Lung (tissue), 12 donors: Measurements from ENCODE around the gene STAG1. TPM values are rescaled to one million over a fixed set of nuclear protein-coding genes. Genes with fewer than 3 reads are reported as not detected.

ENCODE experiments used
- ATAC-seq: fragments of 200-7000 bp; cut with Tn5 transposase; one replicate; pipeline ENCODE4 v1.9.1; 2020; ENCODE audit warnings: moderate number of reproducible peaks; ENCODE audit not compliant: insufficient read depth, low FRiP score
- DNase-seq, 3 donors: peaks; one replicate each; pipeline ENCODE4 v3.0.0-alpha.2; 2013 to 2017
- H3K27ac ChIP-seq, 2 donors: one replicate each; pipeline ENCODE4 v1.5.1; 2013; ENCODE audit warnings: mild to moderate bottlenecking in 2 of 2, moderate library complexity in 2 of 2, control low read depth in 1 of 2, inconsistent platforms in 1 of 2, low read depth in 1 of 2, low read length in 1 of 2
- H3K27me3 ChIP-seq, 3 donors: one replicate each; pipeline ENCODE4 v1.5.1; 2013; ENCODE audit warnings: low read length in 2 of 3; ENCODE audit not compliant: control insufficient read depth in 3 of 3, insufficient read depth in 3 of 3
- H3K36me3 ChIP-seq, 4 donors: one replicate each; pipeline ENCODE4 v1.5.1; 2013; ENCODE audit warnings: low read length in 4 of 4, mild to moderate bottlenecking in 1 of 4, moderate library complexity in 1 of 4; ENCODE audit not compliant: control insufficient read depth in 4 of 4, insufficient read depth in 4 of 4
- H3K4me1 ChIP-seq, 5 donors: one replicate each; pipeline ENCODE4 v1.5.1; 2013; ENCODE audit warnings: low read length in 5 of 5, mild to moderate bottlenecking in 2 of 5, moderate library complexity in 1 of 5; ENCODE audit not compliant: control insufficient read depth in 5 of 5, insufficient read depth in 5 of 5
- H3K4me3 ChIP-seq: one replicate; pipeline ENCODE4 v1.5.1; 2013; ENCODE audit warnings: mild to moderate bottlenecking, control low read depth, moderate library complexity
- H3K9ac ChIP-seq, 2 donors: one replicate each; pipeline ENCODE4 v1.5.1; 2013; ENCODE audit warnings: low read length in 2 of 2, control low read depth in 1 of 2; ENCODE audit not compliant: insufficient read depth in 1 of 2
- H3K9me3 ChIP-seq, 4 donors: one replicate each; pipeline ENCODE4 v1.5.1; 2013; ENCODE audit warnings: low read length in 3 of 4, mild to moderate bottlenecking in 1 of 4, moderate library complexity in 1 of 4; ENCODE audit not compliant: control insufficient read depth in 4 of 4, insufficient read depth in 3 of 4
- WGBS, 2 donors: extraction: QIAGEN DNeasy Blood & Tissue Kit; methylation state at CpG; one replicate each; pipeline ENCODE4 v1.1.7; 2013; 5-methylcytosine and 5-hydroxymethylcytosine counted together
- polyA plus RNA-seq, 2 donors: library from polyadenylated mRNA; stranded (reverse); fragments of 200-250 nt; gene quantifications; one replicate each; pipeline ENCODE4 v1.2.1, GENCODE V29; 2013
- total RNA-seq, 2 donors: library from RNA; depleted of rRNA in 1 of 2; stranded (reverse); fragments of >200 nt in 1 of 2; gene quantifications; one replicate each; pipeline ENCODE4 v1.2.1, GENCODE V29; 2014 to 2021
- TF ChIP-seq, protein P1 (sequence below): IDR thresholded peaks from 2 replicates; pipeline ENCODE4 v1.5.1; 2012; ENCODE audit warnings: mild to moderate bottlenecking; ENCODE audit errors: control extremely low read depth, extremely low read depth
- donor health status: control.
- donor health status: control.
- donor health status: Bipolar disorder and iron deficiency.
- donor health status: healthy.
- donor health status: DM: yes; HTN: yes; CAD: no.

Gene STAG1
- total and polyA plus RNA-seq, 4 donors, result 8.1 to 90.0 (median 20.5) TPM

DNA sequence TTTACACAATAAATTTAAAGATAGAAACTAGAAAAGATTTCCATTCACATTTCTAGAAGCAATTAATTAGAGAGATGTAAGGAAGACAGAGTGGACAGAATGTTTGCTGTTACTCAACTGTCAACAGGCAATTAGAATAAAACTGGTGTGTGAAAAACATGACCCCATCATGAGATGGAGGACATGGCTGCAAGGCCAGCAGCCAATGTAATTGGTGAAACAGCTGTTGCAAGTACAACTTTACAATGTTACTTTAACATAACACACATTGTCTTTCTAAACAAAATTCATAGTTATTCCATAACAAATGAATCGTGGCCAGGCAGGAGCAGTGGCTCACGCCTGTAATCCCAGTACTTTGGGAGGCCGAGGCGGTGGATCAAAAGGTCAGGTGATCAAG is 28.6 kb upstream of the STAG1 start:
- H3K9ac ChIP-seq, result no peak overlapping the region
- H3K4me3 ChIP-seq, result no peak overlapping the region
- peaks cover 0 to 9% (median 0%) of the 10 kb centered on the region in 5 donors for H3K4me1 ChIP-seq
- H3K36me3 ChIP-seq, result no peaks in the 10 kb centered on the region
- H3K27ac ChIP-seq, result no peak overlapping the region
- no peaks in the 10 kb centered on the region for H3K9me3 ChIP-seq
- TF ChIP-seq, protein P1, sequence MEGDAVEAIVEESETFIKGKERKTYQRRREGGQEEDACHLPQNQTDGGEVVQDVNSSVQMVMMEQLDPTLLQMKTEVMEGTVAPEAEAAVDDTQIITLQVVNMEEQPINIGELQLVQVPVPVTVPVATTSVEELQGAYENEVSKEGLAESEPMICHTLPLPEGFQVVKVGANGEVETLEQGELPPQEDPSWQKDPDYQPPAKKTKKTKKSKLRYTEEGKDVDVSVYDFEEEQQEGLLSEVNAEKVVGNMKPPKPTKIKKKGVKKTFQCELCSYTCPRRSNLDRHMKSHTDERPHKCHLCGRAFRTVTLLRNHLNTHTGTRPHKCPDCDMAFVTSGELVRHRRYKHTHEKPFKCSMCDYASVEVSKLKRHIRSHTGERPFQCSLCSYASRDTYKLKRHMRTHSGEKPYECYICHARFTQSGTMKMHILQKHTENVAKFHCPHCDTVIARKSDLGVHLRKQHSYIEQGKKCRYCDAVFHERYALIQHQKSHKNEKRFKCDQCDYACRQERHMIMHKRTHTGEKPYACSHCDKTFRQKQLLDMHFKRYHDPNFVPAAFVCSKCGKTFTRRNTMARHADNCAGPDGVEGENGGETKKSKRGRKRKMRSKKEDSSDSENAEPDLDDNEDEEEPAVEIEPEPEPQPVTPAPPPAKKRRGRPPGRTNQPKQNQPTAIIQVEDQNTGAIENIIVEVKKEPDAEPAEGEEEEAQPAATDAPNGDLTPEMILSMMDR, result no peak
- ATAC-seq (no peak), DNase-seq (peak; percentile 71 to 96 (median 91))
- H3K27me3 ChIP-seq, result peaks cover 0 to 2% (median 0%) of the 10 kb centered on the region in 3 donors
- WGBS, 2 donors, result 88 to 94% methylated on average over 4 of the region's 4 CpGs

DNA sequence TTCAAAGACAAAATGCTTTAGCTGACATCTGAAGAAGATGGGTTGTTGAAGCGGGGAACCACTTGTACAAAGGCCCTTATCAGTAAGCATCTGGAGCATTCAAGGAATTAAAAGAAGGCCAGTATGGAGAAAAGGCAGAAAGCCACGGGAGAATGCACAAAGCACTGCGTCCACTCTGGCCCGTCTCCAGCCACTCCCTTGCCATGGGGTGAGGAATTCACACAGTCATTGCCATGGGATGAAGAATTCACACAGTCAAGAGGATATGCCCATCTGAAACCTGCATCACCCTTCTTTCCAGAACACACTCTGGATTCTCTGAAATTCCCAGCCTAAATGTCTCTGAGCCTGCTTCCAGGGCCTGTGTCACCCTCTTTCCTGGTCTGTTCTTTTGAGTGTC is 26.7 kb upstream of the STAG1 start:
- H3K4me3 ChIP-seq, result no peak overlapping the region
- no peaks in the 10 kb centered on the region for H3K36me3 ChIP-seq
- peaks cover 0 to 2% (median 0%) of the 10 kb centered on the region in 3 donors for H3K27me3 ChIP-seq
- DNase-seq (no peak), ATAC-seq (no peak)
- no peak overlapping the region for H3K9ac ChIP-seq
- WGBS, 2 donors, result 65 to 81% methylated on average over 4 of the region's 4 CpGs
- H3K27ac ChIP-seq, result no peak overlapping the region
- peaks cover 0 to 7% (median 0%) of the 10 kb centered on the region in 5 donors for H3K4me1 ChIP-seq
- no peaks in the 10 kb centered on the region for H3K9me3 ChIP-seq
- TF ChIP-seq, protein P1, result no peak

DNA sequence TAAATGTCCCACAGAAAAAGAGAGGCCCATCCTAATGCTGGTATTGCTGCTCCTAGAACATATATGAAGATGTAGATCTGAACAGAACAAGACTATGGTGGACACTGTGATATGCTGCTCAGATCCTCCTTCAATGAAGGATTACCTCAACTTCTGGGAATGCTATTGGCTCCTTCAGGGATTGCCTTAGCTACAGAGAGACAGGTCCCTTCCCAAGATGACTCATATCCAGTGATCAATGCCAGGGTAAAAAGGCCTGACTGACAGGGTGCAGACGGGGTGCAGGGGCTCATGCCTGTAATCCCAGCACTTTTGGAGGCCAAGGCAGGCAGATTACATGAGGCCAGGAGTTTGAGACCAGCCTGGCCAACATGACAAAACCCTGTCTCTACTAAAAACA is 20.5 kb upstream of the STAG1 start:
- 73 to 100% methylated on average over 1 of the region's 1 CpG for WGBS, 2 donors
- ATAC-seq, result no peak
- no peak overlapping the region for H3K9ac ChIP-seq

More for the DNA sequence above, 20.5 kb upstream of the STAG1 start:
- no peaks in the 10 kb centered on the region for H3K36me3 ChIP-seq
- no peaks in the 10 kb centered on the region for H3K4me1 ChIP-seq
- TF ChIP-seq, protein P1, result no peak
- no peak overlapping the region for H3K27ac ChIP-seq
- DNase-seq, result no peak
- no peak overlapping the region for H3K4me3 ChIP-seq
- H3K9me3 ChIP-seq, result no peaks in the 10 kb centered on the region
- no peaks in the 10 kb centered on the region for H3K27me3 ChIP-seq
